ENCODE measurements around the gene MOV10L1.
A peak's percentile ranks its signal among the peaks of the same experiment; 100 is the strongest.
"Not testable (repeated sequence)": the region's sequence is repeated elsewhere in the genome, so short reads cannot be mapped to it uniquely, and the experiment has no call there.

MOV10L1 gene

DNA sequence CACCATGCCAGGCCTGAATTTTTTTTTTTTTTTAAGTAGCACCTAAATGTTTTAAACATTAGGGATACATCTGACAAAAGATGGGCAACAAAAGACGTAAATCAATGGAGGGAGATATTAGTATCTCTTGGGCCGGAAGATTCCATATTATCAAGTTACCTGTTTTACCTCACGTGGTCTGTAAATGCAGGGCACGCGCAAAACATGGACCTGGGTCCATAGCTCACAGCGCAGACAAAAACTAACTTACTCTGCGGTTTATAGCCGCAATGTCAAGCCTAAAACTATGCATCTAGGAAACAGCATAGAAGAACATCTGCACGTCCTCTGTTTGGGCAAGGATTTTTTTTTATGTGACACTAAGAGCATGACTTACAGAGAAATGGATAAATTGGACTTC lies 49.2 kb downstream of the MOV10L1 start:
- Mint-ChIP-seq H3K36me3 (no peaks in the 10 kb centered on the region), H3K9me3 (no peaks in the 10 kb centered on the region), H3K4me1 (peaks cover 3% of the 10 kb centered on the region), H3K27ac (no peak overlapping the region), H3K27me3 (peaks cover 42% of the 10 kb centered on the region), H3K4me3 (no peak overlapping the region)
- DNase-seq = no peak
- CTCF ChIA-PET = no interaction called here

DNA sequence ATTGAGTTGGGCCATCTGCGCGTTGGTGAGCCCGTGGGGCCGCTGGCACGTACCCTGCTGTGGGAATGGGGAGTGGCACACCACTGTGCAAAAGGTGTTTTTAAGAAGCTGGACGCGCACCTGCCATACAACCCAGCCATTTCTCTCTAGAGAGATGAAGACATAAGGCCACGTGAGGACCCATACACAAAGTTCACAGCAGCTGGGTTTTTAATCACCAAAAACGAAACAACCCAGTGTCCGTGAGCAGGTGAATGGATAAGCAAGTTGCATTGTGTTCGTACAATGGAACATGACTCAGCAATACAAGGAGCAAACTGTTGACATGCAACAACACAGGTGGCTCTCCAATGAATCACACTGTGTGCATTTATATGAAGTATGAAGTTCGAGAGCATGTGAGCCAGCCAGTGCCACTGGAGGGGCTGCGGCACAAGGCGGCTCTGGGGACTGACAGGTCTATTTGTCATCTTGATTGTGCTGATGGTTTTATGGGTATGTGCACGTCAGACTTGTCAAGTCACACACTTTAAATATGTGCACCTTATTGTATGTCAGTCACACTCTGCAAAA lies 50.1 kb downstream of the MOV10L1 start:
- DNase-seq = no peak
- no peaks in the 10 kb centered on the region for H3K36me3 Mint-ChIP-seq
- no peak overlapping the region for H3K4me3 Mint-ChIP-seq
- peaks cover 3% of the 10 kb centered on the region for H3K4me1 Mint-ChIP-seq
- H3K27ac Mint-ChIP-seq = no peak overlapping the region
- H3K9me3 Mint-ChIP-seq = no peaks in the 10 kb centered on the region
- H3K27me3 Mint-ChIP-seq = peaks cover 42% of the 10 kb centered on the region
- CTCF ChIA-PET = no interaction called here

DNA sequence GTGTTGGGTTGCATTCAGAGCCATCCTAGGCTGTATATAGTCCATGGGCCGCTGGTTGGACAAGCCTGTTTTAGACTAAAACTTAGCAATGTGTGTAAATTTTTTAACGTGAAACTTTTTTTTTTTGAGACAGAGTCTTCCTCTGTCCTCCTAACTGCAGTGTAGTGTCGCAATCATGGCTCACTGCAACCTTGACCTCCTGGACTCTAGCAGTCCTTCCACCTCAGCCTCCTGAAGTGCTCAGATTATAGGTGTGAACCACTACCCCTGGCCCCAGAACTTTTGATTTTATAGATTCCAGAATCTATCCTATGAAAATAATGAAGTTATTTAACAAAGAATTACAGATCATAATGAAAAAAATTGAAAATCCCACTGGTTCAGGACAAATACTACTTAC lies 50.8 kb downstream of the MOV10L1 start:
- Mint-ChIP-seq H3K9me3 (no peaks in the 10 kb centered on the region), H3K27ac (no peak overlapping the region), H3K27me3 (peaks cover 43% of the 10 kb centered on the region), H3K4me3 (no peak overlapping the region), H3K36me3 (no peaks in the 10 kb centered on the region), H3K4me1 (peaks cover 3% of the 10 kb centered on the region)
- DNase-seq = no peak
- CTCF ChIA-PET = no interaction called here

DNA sequence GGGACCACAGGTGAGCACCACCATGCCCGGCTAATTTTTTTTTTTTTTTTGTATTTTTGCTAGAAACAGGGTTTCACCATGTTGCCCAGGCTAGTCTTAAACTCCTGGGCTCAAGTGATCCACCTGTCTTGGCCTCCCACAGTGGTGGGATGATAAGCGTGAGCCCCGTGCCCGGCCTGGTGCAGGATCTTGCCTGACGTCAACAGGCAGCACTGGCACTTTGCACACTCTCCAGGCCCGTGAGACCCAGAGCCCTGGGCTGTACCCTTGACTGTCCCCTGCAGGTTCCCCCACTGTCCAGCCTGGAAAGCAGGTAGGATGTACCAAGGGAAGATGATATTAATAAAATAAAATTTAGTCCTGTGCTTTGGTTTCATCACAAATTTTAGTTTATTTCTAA lies 51.7 kb downstream of the MOV10L1 start:
- Mint-ChIP-seq H3K4me3 (no peak overlapping the region), H3K9me3 (no peaks in the 10 kb centered on the region), H3K27ac (no peak overlapping the region), H3K27me3 (peaks cover 39% of the 10 kb centered on the region), H3K4me1 (peaks cover 3% of the 10 kb centered on the region), H3K36me3 (no peaks in the 10 kb centered on the region)
- CTCF ChIA-PET = interaction anchor here (0.6 kb wide), 1 partner anchor 165 kb away, joined by 3 read pairs; no protein-coding TSS in a partner anchor
- no peak for DNase-seq

DNA sequence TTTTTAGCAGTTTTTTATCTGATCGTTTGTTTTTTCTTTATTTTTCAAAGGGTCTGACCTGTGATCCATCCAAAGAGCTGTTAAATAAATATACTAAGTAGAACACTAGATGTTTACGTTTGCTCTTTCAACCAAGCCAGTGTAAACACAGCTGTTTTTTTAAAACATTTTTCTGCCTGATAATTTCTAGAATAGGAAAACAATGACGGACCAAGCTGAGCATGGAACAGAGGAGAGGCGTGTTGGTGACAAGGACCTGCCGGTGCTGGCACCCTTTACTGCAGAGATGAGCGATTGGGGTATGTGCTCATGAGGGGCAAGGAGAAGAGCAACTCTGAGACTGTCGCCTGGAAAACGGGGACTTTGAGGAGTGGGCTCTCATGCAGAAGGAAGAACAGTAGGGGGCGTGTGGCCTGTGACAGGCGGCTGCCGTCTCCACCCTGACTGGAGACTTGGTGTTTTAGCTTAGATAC lies 52.1 kb downstream of the MOV10L1 start:
- CTCF ChIA-PET = interaction anchor here (0.6 to 1.1 kb wide), 2 partner anchors 14 to 165 kb away, joined by 3 read pairs; no protein-coding TSS in a partner anchor
- H3K27ac Mint-ChIP-seq = no peak overlapping the region

DNA sequence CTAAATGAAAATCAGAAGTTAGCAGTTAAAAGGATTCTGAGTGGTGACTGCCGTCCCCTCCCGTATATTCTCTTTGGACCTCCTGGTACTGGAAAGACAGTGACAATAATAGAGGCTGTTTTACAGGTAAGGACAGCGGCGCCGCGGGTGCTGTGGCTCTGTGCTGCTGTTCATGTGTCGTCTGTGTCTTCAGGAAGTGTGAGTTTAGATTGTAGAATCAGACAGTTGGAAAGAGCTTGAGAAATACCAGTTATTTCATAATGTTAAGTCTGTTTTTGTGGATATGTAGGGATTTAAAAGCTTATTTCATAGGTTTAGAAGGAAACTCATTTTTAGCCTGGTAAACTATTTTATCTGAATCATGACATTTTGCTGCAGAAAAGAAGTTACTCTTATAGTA lies 53.3 kb downstream of the MOV10L1 start:
- no peak overlapping the region for H3K4me3 Mint-ChIP-seq
- DNase-seq = no peak
- peaks cover 31% of the 10 kb centered on the region for H3K27me3 Mint-ChIP-seq
- H3K4me1 Mint-ChIP-seq = peaks cover 3% of the 10 kb centered on the region
- CTCF ChIA-PET = interaction anchor here (0.6 to 1.6 kb wide), 2 partner anchors 9 to 212 kb away, joined by 3 to 4 read pairs; no protein-coding TSS in a partner anchor
- no peaks in the 10 kb centered on the region for H3K36me3 Mint-ChIP-seq
- no peak overlapping the region for H3K27ac Mint-ChIP-seq
- H3K9me3 Mint-ChIP-seq = no peaks in the 10 kb centered on the region

More for the DNA sequence above, 52.1 kb downstream of the MOV10L1 start:
- DNase-seq = no peak
- Mint-ChIP-seq H3K36me3 (no peaks in the 10 kb centered on the region), H3K9me3 (no peaks in the 10 kb centered on the region), H3K27me3 (peaks cover 36% of the 10 kb centered on the region), H3K4me1 (peaks cover 3% of the 10 kb centered on the region), H3K4me3 (no peak overlapping the region)

DNA sequence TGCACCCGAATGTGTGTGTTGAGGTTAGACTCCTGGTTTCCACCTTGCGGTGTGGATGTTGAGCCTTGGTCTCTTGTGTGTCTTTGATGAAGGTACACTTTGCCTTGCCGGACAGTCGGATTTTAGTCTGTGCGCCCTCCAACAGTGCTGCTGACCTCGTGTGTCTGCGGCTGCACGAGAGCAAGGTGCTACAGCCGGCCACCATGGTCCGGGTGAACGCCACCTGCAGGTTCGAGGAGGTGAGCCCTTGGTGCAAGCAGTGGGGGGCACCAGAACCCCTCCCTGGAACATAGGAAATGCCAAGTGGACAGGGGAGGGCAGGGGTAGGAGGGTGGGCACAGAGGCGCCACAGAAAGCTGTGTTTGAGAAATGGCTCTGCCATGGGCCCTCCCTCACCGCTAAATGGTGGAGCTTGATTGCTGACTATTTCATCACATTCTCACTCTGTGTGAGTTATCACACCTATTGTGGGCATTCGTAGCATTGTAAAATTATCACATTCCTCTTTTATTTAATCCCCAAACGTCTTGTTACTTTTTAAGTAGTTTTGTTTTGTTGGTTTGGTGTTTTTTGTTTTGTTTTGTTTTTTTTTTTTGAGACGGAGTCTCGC lies 54.3 kb downstream of the MOV10L1 start:
- H3K9me3 Mint-ChIP-seq = no peaks in the 10 kb centered on the region
- CTCF ChIA-PET = interaction anchor here (1.6 kb wide), 2 partner anchors 8 to 64 kb away, joined by 4 to 6 read pairs; no protein-coding TSS in a partner anchor
- DNase-seq = no peak
- peaks cover 3% of the 10 kb centered on the region for H3K4me1 Mint-ChIP-seq
- no peak overlapping the region for H3K27ac Mint-ChIP-seq
- H3K36me3 Mint-ChIP-seq = no peaks in the 10 kb centered on the region
- peaks cover 27% of the 10 kb centered on the region for H3K27me3 Mint-ChIP-seq
- no peak overlapping the region for H3K4me3 Mint-ChIP-seq

DNA sequence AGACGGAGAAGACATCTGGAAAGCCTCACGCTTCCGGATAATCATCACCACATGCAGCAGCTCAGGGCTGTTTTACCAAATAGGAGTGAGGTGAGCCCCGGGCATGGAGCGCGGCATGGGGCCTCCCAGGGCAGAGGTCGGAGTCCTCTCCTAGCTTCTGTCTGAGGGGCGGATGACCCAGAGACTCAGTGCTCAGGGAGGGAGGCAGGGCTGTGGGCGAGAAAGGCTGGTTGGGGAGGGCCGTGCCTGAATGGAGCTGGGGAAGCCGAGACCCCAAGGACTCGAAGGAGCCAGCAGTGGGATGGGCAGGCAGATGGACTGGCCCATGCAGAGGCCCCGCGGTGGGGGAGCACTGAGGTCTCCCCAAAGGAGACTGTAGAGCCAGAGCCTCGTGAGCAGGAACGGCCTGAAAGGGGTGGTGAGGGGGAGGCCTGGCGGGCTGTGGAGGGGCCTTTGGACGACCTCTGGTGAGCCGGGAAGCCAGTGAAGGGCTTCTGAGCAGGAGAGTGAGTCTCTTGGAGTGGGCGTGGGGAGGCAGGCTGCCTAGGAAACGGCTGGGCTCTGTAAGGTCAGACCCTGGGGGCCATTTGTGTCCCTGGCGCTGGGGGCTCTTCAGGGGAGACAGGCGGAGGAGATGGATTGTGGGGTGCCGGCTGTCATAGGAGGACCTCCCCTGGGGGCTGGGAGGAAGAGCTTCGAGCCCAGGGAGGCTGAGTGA lies 56.1 kb downstream of the MOV10L1 start:
- no peak for DNase-seq
- H3K36me3 Mint-ChIP-seq = no peaks in the 10 kb centered on the region
- H3K27ac Mint-ChIP-seq = no peak overlapping the region
- H3K9me3 Mint-ChIP-seq = no peaks in the 10 kb centered on the region
- no peak overlapping the region for H3K4me3 Mint-ChIP-seq
- H3K27me3 Mint-ChIP-seq = peaks cover 36% of the 10 kb centered on the region
- CTCF ChIA-PET = interaction anchor here (1.6 kb wide), 1 partner anchor 62 kb away, joined by 6 read pairs; no protein-coding TSS in a partner anchor
- H3K4me1 Mint-ChIP-seq = no peaks in the 10 kb centered on the region

DNA sequence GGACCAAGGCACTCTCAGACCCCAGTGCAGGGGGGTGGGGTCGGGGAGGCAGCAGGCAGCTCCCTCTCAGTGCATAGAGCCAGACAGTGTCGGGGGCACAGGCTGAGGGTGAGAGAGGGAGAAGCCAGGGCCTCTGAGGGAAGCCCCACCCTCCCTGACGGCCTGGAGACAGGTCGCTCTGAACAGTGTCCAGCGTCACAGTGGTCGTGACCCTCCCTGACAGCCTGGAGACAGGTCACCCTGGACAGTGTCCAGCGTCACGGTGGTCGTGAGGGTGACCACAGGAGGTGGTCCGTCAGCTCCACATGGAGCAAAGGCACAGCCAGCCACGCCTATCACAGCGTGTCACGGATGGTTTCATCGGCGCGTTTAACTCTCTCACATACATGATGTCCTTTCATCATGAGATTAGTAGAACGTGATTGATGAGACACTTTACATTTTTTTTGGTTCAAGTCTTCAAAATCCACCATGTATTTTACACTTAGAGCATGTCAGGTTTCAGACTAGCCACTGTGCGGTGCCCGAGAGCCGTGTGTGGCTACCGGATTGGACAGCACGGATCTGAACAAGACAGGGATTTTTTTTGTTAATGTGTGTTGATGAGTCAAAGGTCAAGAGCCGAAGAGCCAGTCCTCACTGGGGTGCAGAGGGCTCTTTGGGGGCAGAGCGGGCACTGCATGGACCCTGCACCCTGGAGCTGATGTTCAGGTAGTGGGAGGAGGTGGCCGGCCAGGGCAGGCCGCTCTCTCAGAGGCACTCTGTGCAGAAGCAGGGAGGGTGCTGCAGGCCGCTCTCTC lies 56.8 kb downstream of the MOV10L1 start:
- no peaks in the 10 kb centered on the region for H3K4me1 Mint-ChIP-seq
- H3K27ac Mint-ChIP-seq = no peak overlapping the region
- DNase-seq = peak; percentile 43
- CTCF ChIA-PET = no interaction called here
- peaks cover 40% of the 10 kb centered on the region for H3K27me3 Mint-ChIP-seq
- no peaks in the 10 kb centered on the region for H3K9me3 Mint-ChIP-seq
- no peak overlapping the region for H3K4me3 Mint-ChIP-seq
- no peaks in the 10 kb centered on the region for H3K36me3 Mint-ChIP-seq

DNA sequence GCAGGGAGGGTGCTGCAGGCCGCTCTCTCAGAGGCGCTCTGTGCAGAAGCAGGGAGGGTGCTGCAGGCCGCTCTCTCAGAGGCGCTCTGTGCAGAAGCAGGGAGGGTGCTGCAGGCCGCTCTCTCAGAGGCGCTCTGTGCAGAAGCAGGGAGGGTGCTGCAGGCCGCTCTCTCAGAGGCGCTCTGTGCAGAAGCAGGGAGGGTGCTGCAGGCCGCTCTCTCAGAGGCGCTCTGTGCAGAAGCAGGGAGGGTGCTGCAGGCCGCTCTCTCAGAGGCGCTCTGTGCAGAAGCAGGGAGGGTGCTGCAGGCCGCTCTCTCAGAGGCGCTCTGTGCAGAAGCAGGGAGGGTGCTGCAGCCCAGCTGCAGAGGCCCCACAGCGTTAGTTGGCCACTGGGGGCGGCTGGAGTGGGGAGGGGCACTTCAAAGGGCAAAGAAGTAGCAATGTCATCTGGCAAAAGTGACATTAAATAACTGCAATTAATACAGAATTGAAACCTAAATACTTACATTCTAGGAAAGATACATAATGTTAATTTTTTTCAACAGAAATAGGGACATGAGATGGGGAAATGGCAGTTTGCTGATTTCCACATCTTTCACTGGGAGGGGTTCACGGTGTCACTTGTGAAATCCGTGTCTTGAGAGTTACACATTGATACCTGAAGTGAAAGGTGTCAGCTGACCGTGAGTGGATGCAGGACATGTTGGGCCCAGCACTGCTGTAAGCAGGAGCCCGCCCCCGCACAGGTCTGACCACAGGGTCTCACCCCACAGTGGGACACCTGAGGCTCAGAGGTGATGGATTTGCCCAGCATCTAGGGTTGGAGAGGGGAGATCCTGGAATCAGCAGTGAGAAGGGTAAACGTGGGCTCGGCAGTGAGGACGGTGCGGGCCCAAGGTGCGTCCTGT lies 57.7 kb downstream of the MOV10L1 start:
- H3K36me3 Mint-ChIP-seq, H3K9me3 Mint-ChIP-seq, H3K27ac Mint-ChIP-seq, H3K4me1 Mint-ChIP-seq, DNase-seq, H3K4me3 Mint-ChIP-seq: not testable (repeated sequence)
- CTCF ChIA-PET = interaction anchor here (0.9 to 3.6 kb wide), 7 partner anchors 16 to 154 kb away, joined by 3 to 14 read pairs (median 5); no protein-coding TSS in a partner anchor
- H3K27me3 Mint-ChIP-seq = peaks cover 40% of the 10 kb centered on the region

DNA sequence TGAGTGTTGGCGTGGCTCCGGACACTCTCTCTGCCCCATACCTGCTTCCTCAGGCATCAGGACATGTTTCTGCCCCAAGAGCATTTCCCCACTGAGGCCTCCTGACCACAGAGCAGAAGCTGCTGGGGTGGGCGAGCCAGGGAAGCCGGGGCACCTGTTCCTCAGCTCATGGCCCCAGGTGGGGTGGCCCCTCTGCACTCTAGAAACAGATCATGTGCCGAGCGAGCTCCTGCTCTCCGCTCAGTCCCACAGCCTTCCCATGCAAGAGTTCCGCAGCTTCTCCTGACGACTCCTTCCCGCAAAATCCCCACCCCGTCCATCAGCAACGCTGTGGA lies 58.3 kb downstream of the MOV10L1 start:
- Mint-ChIP-seq H3K4me3 (no peak overlapping the region), H3K27me3 (peaks cover 35% of the 10 kb centered on the region), H3K9me3 (no peaks in the 10 kb centered on the region), H3K36me3 (no peaks in the 10 kb centered on the region), H3K4me1 (no peaks in the 10 kb centered on the region), H3K27ac (no peak overlapping the region)
- CTCF ChIA-PET = interaction anchor here (0.9 to 3.6 kb wide), 7 partner anchors 16 to 155 kb away, joined by 3 to 14 read pairs (median 5); no protein-coding TSS in a partner anchor
- DNase-seq = no peak

DNA sequence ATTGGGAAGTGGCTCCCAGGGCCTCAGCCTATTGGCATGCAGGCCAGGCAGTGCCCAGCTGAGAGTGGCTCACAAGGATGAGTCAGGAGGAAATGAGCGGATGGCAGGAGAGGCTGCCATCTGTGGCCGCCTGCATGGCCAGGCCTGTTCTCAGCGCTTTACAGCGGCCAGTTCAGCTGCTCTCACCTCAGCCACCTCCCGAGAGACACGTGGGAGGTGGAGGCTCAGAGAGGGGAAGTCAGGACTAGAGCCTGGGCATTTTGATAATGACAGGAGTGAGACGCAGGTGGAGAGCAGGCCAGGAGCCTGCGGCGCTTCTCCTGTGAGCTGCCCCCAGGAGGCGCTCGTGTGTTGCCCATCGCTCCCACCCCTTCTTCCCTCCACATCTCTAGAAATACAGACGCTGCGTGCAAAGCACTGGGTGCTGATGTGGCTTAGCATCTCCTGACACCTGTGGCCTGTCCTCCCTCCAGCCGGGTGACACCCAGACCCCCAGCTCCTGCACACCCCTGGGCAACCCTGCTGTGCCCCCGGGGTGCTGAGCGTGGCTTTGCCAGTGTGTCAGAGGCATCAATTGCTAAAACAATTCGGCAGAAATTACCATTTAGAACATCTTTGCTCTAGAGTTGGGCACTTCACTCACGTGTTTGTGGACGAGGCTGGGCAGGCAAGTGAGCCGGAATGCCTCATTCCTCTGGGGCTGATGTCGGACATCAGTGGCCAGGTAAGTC lies 59.4 kb downstream of the MOV10L1 start:
- peak; percentile 84 for DNase-seq

More for the DNA sequence above, 59.4 kb downstream of the MOV10L1 start:
- H3K4me3 Mint-ChIP-seq = no peak overlapping the region
- CTCF ChIA-PET = interaction anchor here (0.7 to 3.6 kb wide), 8 partner anchors 15 to 324 kb away, joined by 3 to 14 read pairs (median 4); no protein-coding TSS in a partner anchor
- no peak overlapping the region for H3K27ac Mint-ChIP-seq
- peaks cover 34% of the 10 kb centered on the region for H3K27me3 Mint-ChIP-seq
- H3K9me3 Mint-ChIP-seq = no peaks in the 10 kb centered on the region
- H3K36me3 Mint-ChIP-seq = no peaks in the 10 kb centered on the region
- no peaks in the 10 kb centered on the region for H3K4me1 Mint-ChIP-seq

Measured in activated naive CD4-positive, alpha-beta T cell treated with anti-CD3 and anti-CD28 coated beads, Interleukin-2, amount 10 ng/mL, durations not matched to agents 7 days and 5 days (primary cell).